IMR-90 (cell line): ENCODE data around the gene LAIR2. TPM values are rescaled to one million over a fixed set of nuclear protein-coding genes. Genes with fewer than 3 reads are reported as not detected.

Experiments
- ATAC-seq: fragments of 200-7000 bp; cut with Tn5 transposase; 2 replicates; pipeline ENCODE4 v1.9.1; 2020; ENCODE audit warnings: low read depth, mild to moderate bottlenecking, moderate library complexity
- BruUV-seq: library from RNA; stranded (reverse); fragments of 400-500 nt; replicated peaks from 2 replicates; lab custom pipeline; 2021; lab: Mats Ljungman, UMichigan
- CTCF ChIA-PET: fragments of 300-600 bp; formaldehyde crosslinking; extraction: SDS; loops from one replicate; lab custom pipeline; 2021; ENCODE audit warnings: antibody characterized with exemption; lab: Yijun Ruan, JAX
- POLR2A ChIA-PET: fragments of 300-600 bp; sonication (Branson Sonifier 250); formaldehyde crosslinking; loops from one replicate; lab custom pipeline; 2022; ENCODE audit warnings: antibody characterized with exemption; ENCODE audit not compliant: unreplicated experiment; lab: Charles Lee
- DNase-seq: peaks from one replicate; pipeline ENCODE4 v3.0.0; 2013
- H2AFZ ChIP-seq: replicated peaks from 2 replicates; pipeline ENCODE3; 2013; ENCODE audit warnings: low read length, mild to moderate bottlenecking; ENCODE audit not compliant: poor library complexity
- H2AK5ac ChIP-seq: 2 replicates; pipeline ENCODE4 v1.6.1; 2013; ENCODE audit warnings: low read depth, low read length, inconsistent platforms
- H2AK9ac ChIP-seq: replicated peaks from 2 replicates; pipeline ENCODE3; 2013; ENCODE audit warnings: mild to moderate bottlenecking, low read depth, low read length, moderate library complexity; ENCODE audit not compliant: poor library complexity
- H2BK120ac ChIP-seq: 2 replicates; pipeline ENCODE4 v1.6.1; 2013; ENCODE audit warnings: low read depth, low read length, inconsistent platforms
- H2BK15ac ChIP-seq: 3 replicates; pipeline ENCODE4 v1.6.1; 2013; ENCODE audit warnings: low read depth, low read length, inconsistent platforms
- H2BK20ac ChIP-seq: 2 replicates; pipeline ENCODE4 v1.6.1; 2013; ENCODE audit warnings: low read depth, mild to moderate bottlenecking, inconsistent platforms, low read length, moderate library complexity
- H2BK5ac ChIP-seq: 2 replicates; pipeline ENCODE4 v1.6.1; 2013; ENCODE audit warnings: mild to moderate bottlenecking, low read depth, low read length, inconsistent platforms; ENCODE audit not compliant: poor library complexity, severe bottlenecking
- H3K14ac ChIP-seq: replicated peaks from 2 replicates; pipeline ENCODE4 v1.6.1; 2013; ENCODE audit warnings: low read depth, low read length, inconsistent platforms
- H3K18ac ChIP-seq: 2 replicates; pipeline ENCODE4 v1.6.1; 2013; ENCODE audit warnings: low read depth, low read length, control low read depth
- H3K23ac ChIP-seq: 2 replicates; pipeline ENCODE4 v1.6.1; 2013; ENCODE audit warnings: low read depth, low read length, inconsistent platforms
- H3K27ac ChIP-seq: 2 replicates; pipeline ENCODE4 v1.5.1; 2013; ENCODE audit warnings: mild to moderate bottlenecking, control low read depth, low read length; ENCODE audit not compliant: insufficient read depth
- H3K27me3 ChIP-seq: 2 replicates; pipeline ENCODE4 v1.6.1; 2013; ENCODE audit warnings: low read length; ENCODE audit not compliant: control insufficient read depth, insufficient read depth
- H3K36me3 ChIP-seq: 2 replicates; pipeline ENCODE4 v1.6.1; 2013; ENCODE audit warnings: low read length, mixed read lengths; ENCODE audit not compliant: control insufficient read depth, insufficient read depth
- H3K4ac ChIP-seq: 2 replicates; pipeline ENCODE4 v1.6.1; 2013; ENCODE audit warnings: low read depth, low read length, inconsistent platforms
- H3K4me1 ChIP-seq: 2 replicates; pipeline ENCODE4 v1.6.1; 2013; ENCODE audit warnings: low read length, mixed read lengths; ENCODE audit not compliant: control insufficient read depth, insufficient read depth
- H3K4me2 ChIP-seq: 2 replicates; pipeline ENCODE4 v1.6.1; 2013; ENCODE audit warnings: low read depth, mild to moderate bottlenecking, control low read depth, low read length, moderate library complexity
- H3K4me3 ChIP-seq: 2 replicates; pipeline ENCODE4 v1.5.1; 2013; ENCODE audit warnings: low read depth, mild to moderate bottlenecking, control low read depth, low read length, moderate library complexity; ENCODE audit not compliant: insufficient read depth
- H3K56ac ChIP-seq: 2 replicates; pipeline ENCODE4 v1.6.1; 2013; ENCODE audit warnings: low read length, inconsistent platforms; ENCODE audit not compliant: insufficient read depth; ENCODE audit errors: extremely low read depth
- H3K79me1 ChIP-seq, 2 experiments: 2 replicates each; pipeline ENCODE4 v1.6.1; 2013; ENCODE audit warnings: low read length in 2 of 2, inconsistent platforms in 1 of 2, low read depth in 1 of 2
- H3K9ac ChIP-seq: 2 replicates; pipeline ENCODE4 v1.6.1; 2013; ENCODE audit warnings: low read depth, low read length, control low read depth
- H3K9me1 ChIP-seq: 2 replicates; pipeline ENCODE4 v1.6.1; 2013; ENCODE audit warnings: low read length, inconsistent platforms; ENCODE audit not compliant: insufficient read depth
- H3K9me3 ChIP-seq: 2 replicates; pipeline ENCODE4 v1.6.1; 2013; ENCODE audit warnings: low read length; ENCODE audit not compliant: control insufficient read depth, insufficient read depth
- H4K20me1 ChIP-seq: 2 replicates; pipeline ENCODE4 v1.6.1; 2013; ENCODE audit warnings: low read length, inconsistent platforms; ENCODE audit not compliant: insufficient read depth
- H4K5ac ChIP-seq: 2 replicates; pipeline ENCODE4 v1.6.1; 2013; ENCODE audit warnings: mild to moderate bottlenecking, low read depth, low read length, control low read depth
- H4K8ac ChIP-seq, 2 experiments: 2 replicates each; pipeline ENCODE4 v1.6.1; 2013; ENCODE audit warnings: low read depth in 2 of 2, low read length in 2 of 2, control low read depth in 1 of 2, inconsistent platforms in 1 of 2
- H4K91ac ChIP-seq: 2 replicates; pipeline ENCODE4 v1.6.1; 2013; ENCODE audit warnings: low read depth, low read length, inconsistent platforms; ENCODE audit not compliant: insufficient read depth
- BHLHE40 ChIP-seq: fragments of 150-350 bp; IDR thresholded peaks from 2 replicates; pipeline ENCODE4 v1.6.1; 2016; ENCODE audit warnings: mild to moderate bottlenecking, low read depth, low read length
- CEBPB ChIP-seq: IDR thresholded peaks from 2 replicates; pipeline ENCODE4 v1.6.1; 2012; ENCODE audit warnings: low read depth, low read length, improper control_type of control experiment
- CTCF ChIP-seq: conservative IDR thresholded peaks from 2 replicates; pipeline ENCODE4 v1.5.1; 2012; ENCODE audit warnings: mild to moderate bottlenecking, low read depth, low read length, improper control_type of control experiment
- ELK1 ChIP-seq: fragments of 150-350 bp; IDR thresholded peaks from 2 replicates; pipeline ENCODE4 v1.6.1; 2016; ENCODE audit warnings: low read depth, mild to moderate bottlenecking, low read length, moderate library complexity, borderline replicate concordance
- NFE2L2 ChIP-seq: fragments of 150-350 bp; IDR thresholded peaks from 2 replicates; pipeline ENCODE4 v1.6.1; 2016; ENCODE audit warnings: low read depth, mild to moderate bottlenecking, low read length
- POLR2A ChIP-seq: IDR thresholded peaks from 2 replicates; pipeline ENCODE4 v1.6.1; 2012; ENCODE audit warnings: mild to moderate bottlenecking, low read depth, low read length
- RFX5 ChIP-seq: IDR thresholded peaks from 2 replicates; pipeline ENCODE4 v1.8.0; 2012; ENCODE audit warnings: low read depth, mild to moderate bottlenecking, low read length, moderate library complexity
- SMC3 ChIP-seq: fragments of 150-350 bp; IDR thresholded peaks from 2 replicates; pipeline ENCODE4 v1.6.1; 2016; ENCODE audit warnings: low read depth, mild to moderate bottlenecking, antibody characterized with exemption, low read length, moderate library complexity
- WGBS, 2 experiments: methylation state at CpG; one replicate each; pipeline versions ENCODE4 v1.1.5 to v1.1.7; 2013; ENCODE audit warnings: missing lambda C conversion rate in 2 of 2; ENCODE audit not compliant: insufficient read length in 1 of 2; ENCODE audit errors: extremely low coverage in 2 of 2; 5-methylcytosine and 5-hydroxymethylcytosine counted together
- dilution Hi-C: fragments of 300-500 bp; cut with HindIII; formaldehyde crosslinking; loops from one replicate; pipeline ENCODE4 v1.14.3; 2018; ENCODE audit warnings: low sequenced_read_pairs; ENCODE audit not compliant: unreplicated experiment
- in situ Hi-C: fragments of 300-500 bp; cut with MboI; formaldehyde crosslinking; loops from 3 replicates; pipeline ENCODE4 v1.14.3; 2019; ENCODE audit warnings: low sequenced_read_pairs, inconsistent platforms, mixed read lengths
- intact Hi-C: fragments of 100-400 bp; cut with micrococcal nuclease; formaldehyde crosslinking; loops from 2 replicates; pipeline ENCODE4 v1.10.0; 2022
- polyA plus RNA-seq, 3 experiments: library from polyadenylated mRNA; depleted of rRNA; stranded (reverse); fragments of >200 nt; gene quantifications; 2 replicates each; pipeline ENCODE4 v1.2.3, GENCODE V29; 2012; ENCODE audit warnings: low replicate concordance in 1 of 3
- total RNA-seq: library from RNA; depleted of rRNA; stranded (reverse); fragments of >200 nt; gene quantifications from 2 replicates; pipeline ENCODE4 v1.2.3, GENCODE V29; 2012

The LAIR2 gene
- total and polyA plus RNA-seq, 2 of the 4 experiments (the other 2 are of a cell fraction) = not detected

GRCh38 chr19:54456423-54457373 lies 45.9 kb upstream of the LAIR2 start:
- Histone ChIP-seq H2AFZ (no peak overlapping the region), H3K18ac (no peak overlapping the region), H2BK15ac (no peak overlapping the region), H2BK5ac (no peak overlapping the region), H3K9ac (no peak overlapping the region), H2AK5ac (no peak overlapping the region), H4K5ac (no peak overlapping the region), H4K20me1 (peaks cover 77% of the 10 kb centered on the region), H4K8ac (no peak overlapping the region), H4K91ac (no peak overlapping the region), H3K79me1 (peaks cover 24 to 71% of the 10 kb centered on the region in 2 experiments), H3K4me3 (no peak overlapping the region), H3K56ac (no peak overlapping the region), H3K4me2 (no peak overlapping the region), H3K23ac (no peak overlapping the region), H3K27ac (no peak overlapping the region), H3K14ac (no peak overlapping the region), H2BK120ac (no peak overlapping the region), H3K9me1 (peaks cover 6% of the 10 kb centered on the region; the same call in 1 of the 2 replicates), H3K36me3 (peaks cover 94% of the 10 kb centered on the region), H3K4ac (no peak overlapping the region), H3K9me3 (no peaks in the 10 kb centered on the region), H2BK20ac (no peak overlapping the region), H3K4me1 (peaks cover 6% of the 10 kb centered on the region; the same call in 1 of the 2 replicates), H2AK9ac (no peak overlapping the region), H3K27me3 (no peaks in the 10 kb centered on the region)
- ChIA-PET POLR2A (no interaction called here), CTCF (no interaction called here)
- no peak for DNase-seq
- dilution Hi-C loops = no loop called here
- no TSS peak for BruUV-seq
- WGBS, 2 experiments = 93% methylated on average over 35 of the region's 51 CpGs; no CpG with 5 or more reads in 1 of the 2 experiments
- TF ChIP-seq BHLHE40 (no peak), RFX5 (no peak), NFE2L2 (no peak), ELK1 (no peak), CEBPB (no peak), POLR2A (no peak; the same call in 1 of the 2 replicates), SMC3 (no peak), CTCF (no peak)
- in situ Hi-C loops = loop anchor here (10.0 to 25.0 kb wide), 6 partner anchors 252 to 1681 kb away; partner anchors contain the start of genes NAT14, NDUFA3, OSCAR and PRPF31
- intact Hi-C loops = no loop called here
- no peak for ATAC-seq
